D341Med (cell line): Measurements from ENCODE around the gene ABO.
"Not testable (repeated sequence)": the region's sequence is repeated elsewhere in the genome, so short reads cannot be mapped to it uniquely, and the experiment has no call there.

Source experiments
- DNase-seq: peaks from one replicate; pipeline ENCODE4 v3.0.0; 2012; ENCODE audit warnings: low spot score

ABO gene

GRCh38 chr9:133242991-133243390, 32.0 kb downstream of the ABO start:
- DNase-seq: no peak

- DNase-seq: no peak
Measured at GRCh38 chr9:133242241-133242640, 32.8 kb downstream of the ABO start.

GRCh38 chr9:133239533-133240090, 35.4 kb downstream of the ABO start:
- no peak for DNase-seq

- DNase-seq: peak; percentile 80
Measured at GRCh38 chr9:133238851-133239532, 36.0 kb downstream of the ABO start.

GRCh38 chr9:133238272-133238850, 36.6 kb downstream of the ABO start:
- DNase-seq: no peak

GRCh38 chr9:133237035-133237731, 37.8 kb downstream of the ABO start:
- DNase-seq: no peak

GRCh38 chr9:133236291-133237034, 38.5 kb downstream of the ABO start:
- DNase-seq: not testable (repeated sequence)

GRCh38 chr9:133235549-133236222, 39.3 kb downstream of the ABO start:
- no peak for DNase-seq

GRCh38 chr9:133234577-133235322, 40.3 kb downstream of the ABO start:
- DNase-seq: no peak

GRCh38 chr9:133233681-133234432, 41.1 kb downstream of the ABO start:
- no peak for DNase-seq

- not testable (repeated sequence) for DNase-seq
Measured at GRCh38 chr9:133231934-133232568, 43.0 kb downstream of the ABO start.

GRCh38 chr9:133230514-133230913, 44.5 kb downstream of the ABO start:
- not testable (repeated sequence) for DNase-seq

- DNase-seq: no peak
Measured at GRCh38 chr9:133230093-133230492, 44.9 kb downstream of the ABO start.

- DNase-seq: not testable (repeated sequence)
Measured at GRCh38 chr9:133228474-133229193, 46.4 kb downstream of the ABO start.

GRCh38 chr9:133227996-133228395, 47.0 kb downstream of the ABO start:
- not testable (repeated sequence) for DNase-seq

GRCh38 chr9:133227242-133227860, 47.6 kb downstream of the ABO start:
- no peak for DNase-seq

- no peak for DNase-seq
Measured at GRCh38 chr9:133226219-133227171, 48.5 kb downstream of the ABO start.
